ENCODE results near the gene RNF152. TPM values are rescaled to one million over a fixed set of nuclear protein-coding genes. Genes with fewer than 3 reads are reported as not detected.

The RNF152 gene
- total RNA-seq, 1 experiment from 2014 or later: 6.6 TPM

- in situ Hi-C loops (cut with HindIII; ENCODE audit: low pct_unique_long_range_greater_than_20kb, low sequenced_read_pairs): no loop called here
- DNase-seq (ENCODE audit: low read depth, low spot score): no peak
Measured at GRCh38 chr18:61865466-61866175, 27.2 kb downstream of the RNF152 start.

GRCh38 chr18:61861372-61861771 is 31.4 kb downstream of the RNF152 start:
- in situ Hi-C loops (cut with HindIII; ENCODE audit: low pct_unique_long_range_greater_than_20kb, low sequenced_read_pairs): no loop called here
- DNase-seq (ENCODE audit: low read depth, low spot score): no peak

GRCh38 chr18:61860302-61860701 is 32.5 kb downstream of the RNF152 start:
- no peak for DNase-seq (ENCODE audit: low read depth, low spot score)
- in situ Hi-C loops (cut with HindIII; ENCODE audit: low pct_unique_long_range_greater_than_20kb, low sequenced_read_pairs): no loop called here

DNA sequence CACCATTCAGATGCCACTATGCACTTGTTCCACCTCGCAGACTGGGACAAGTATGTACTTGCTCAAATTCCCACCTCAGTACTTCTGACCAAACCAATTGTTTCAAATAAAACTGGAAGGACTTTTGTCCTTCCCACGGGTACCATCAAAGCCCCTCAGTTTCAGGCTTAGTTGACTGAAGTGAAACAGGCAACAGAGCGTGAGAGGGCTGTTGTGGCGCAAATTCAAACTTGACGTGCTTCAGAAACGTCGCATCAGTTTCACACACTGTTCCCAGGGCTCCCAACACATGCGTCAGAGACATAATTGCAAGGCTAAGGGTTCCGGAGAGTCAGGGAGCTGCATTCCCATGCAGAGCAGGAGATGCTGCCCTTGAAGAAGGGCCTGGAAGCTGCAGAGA is 33.7 kb downstream of the RNF152 start:
- in situ Hi-C loops (cut with HindIII; ENCODE audit: low pct_unique_long_range_greater_than_20kb, low sequenced_read_pairs): no loop called here
- no peak for DNase-seq (ENCODE audit: low read depth, low spot score)

- in situ Hi-C loops (cut with HindIII; ENCODE audit: low pct_unique_long_range_greater_than_20kb, low sequenced_read_pairs): no loop called here
Measured at GRCh38 chr18:61856678-61857077, 36.1 kb downstream of the RNF152 start.

GRCh38 chr18:61855449-61856378 is 37.1 kb downstream of the RNF152 start:
- in situ Hi-C loops (cut with HindIII; ENCODE audit: low pct_unique_long_range_greater_than_20kb, low sequenced_read_pairs): no loop called here
- DNase-seq (ENCODE audit: low read depth, low spot score): no peak

More at GRCh38 chr18:61856678-61857077, 36.1 kb downstream of the RNF152 start:
- no peak for DNase-seq (ENCODE audit: low read depth, low spot score)

DNA sequence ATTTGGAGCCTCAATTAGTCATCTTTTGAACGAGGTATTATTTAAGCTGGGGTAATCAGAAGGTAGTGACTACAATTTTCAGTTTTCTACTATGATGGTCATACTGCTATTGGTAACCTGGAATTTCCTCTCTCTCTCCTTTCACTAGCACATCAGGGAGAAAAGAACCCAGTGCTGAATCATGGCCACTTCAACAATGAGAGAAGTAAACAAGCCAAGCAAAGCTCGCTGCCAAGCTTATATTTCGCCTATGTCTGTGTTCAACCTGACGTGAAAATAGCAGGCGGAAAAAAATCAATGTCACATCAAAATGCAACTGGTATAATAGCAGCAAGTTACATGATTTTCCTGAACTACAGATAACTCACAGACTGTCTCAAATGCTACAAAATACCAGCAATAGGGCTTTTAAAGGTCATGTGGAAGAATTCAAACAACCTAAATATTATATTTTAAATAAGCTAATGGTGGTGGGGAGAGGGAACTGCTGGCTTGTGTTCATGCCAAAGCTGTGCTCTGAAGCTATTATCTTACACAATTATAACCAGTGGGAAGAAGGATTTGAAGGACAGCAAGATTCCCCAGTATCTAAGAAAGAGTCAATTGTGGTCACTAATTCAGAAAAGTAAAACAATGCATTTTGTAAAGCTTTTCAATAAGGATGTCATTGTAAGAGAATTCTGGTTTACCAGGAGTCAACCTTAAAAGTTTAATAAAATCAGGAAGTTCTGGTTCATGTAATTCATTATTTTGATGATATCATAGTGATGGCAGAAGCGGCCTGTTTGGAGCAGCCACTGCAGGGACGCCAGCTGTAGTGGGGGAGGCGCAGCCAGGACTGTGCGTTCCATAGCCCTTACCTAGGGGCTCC is 38.0 kb downstream of the RNF152 start:
- no peak for DNase-seq (ENCODE audit: low read depth, low spot score)
- in situ Hi-C loops (cut with HindIII; ENCODE audit: low pct_unique_long_range_greater_than_20kb, low sequenced_read_pairs): no loop called here

- DNase-seq (ENCODE audit: low read depth, low spot score): no peak
- in situ Hi-C loops (cut with HindIII; ENCODE audit: low pct_unique_long_range_greater_than_20kb, low sequenced_read_pairs): no loop called here
Measured at GRCh38 chr18:61853855-61854254, 39.0 kb downstream of the RNF152 start.

- no peak for DNase-seq (ENCODE audit: low read depth, low spot score)
- in situ Hi-C loops (cut with HindIII; ENCODE audit: low pct_unique_long_range_greater_than_20kb, low sequenced_read_pairs): no loop called here
Measured at GRCh38 chr18:61852496-61852895, 40.3 kb downstream of the RNF152 start.

- in situ Hi-C loops (cut with HindIII; ENCODE audit: low pct_unique_long_range_greater_than_20kb, low sequenced_read_pairs): no loop called here
- DNase-seq (ENCODE audit: low read depth, low spot score): no peak
Measured at GRCh38 chr18:61851940-61852451, 40.8 kb downstream of the RNF152 start.

GRCh38 chr18:61851279-61851678 is 41.5 kb downstream of the RNF152 start:
- in situ Hi-C loops (cut with HindIII; ENCODE audit: low pct_unique_long_range_greater_than_20kb, low sequenced_read_pairs): no loop called here
- no peak for DNase-seq (ENCODE audit: low read depth, low spot score)

DNA sequence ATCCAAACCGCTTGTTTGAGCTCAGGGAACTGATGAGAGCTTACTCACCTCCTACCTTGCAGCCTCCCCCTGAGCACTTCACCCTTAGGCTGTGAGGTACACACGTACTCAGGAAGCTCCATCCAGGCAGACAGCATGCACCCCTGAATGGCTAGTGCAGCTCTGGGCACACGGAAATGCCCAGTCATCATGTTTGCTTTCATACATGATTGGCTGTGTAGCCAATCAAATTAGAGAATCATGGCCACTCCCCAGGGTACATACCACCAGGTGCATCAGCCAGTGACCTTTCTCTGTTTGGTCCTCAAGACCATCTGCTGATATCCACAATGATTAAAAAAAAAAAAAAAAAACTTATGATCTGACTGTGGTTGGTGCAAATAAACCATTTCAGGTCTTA is 42.1 kb downstream of the RNF152 start:
- in situ Hi-C loops (cut with HindIII; ENCODE audit: low pct_unique_long_range_greater_than_20kb, low sequenced_read_pairs): no loop called here
- no peak for DNase-seq (ENCODE audit: low read depth, low spot score)

- in situ Hi-C loops (cut with HindIII; ENCODE audit: low pct_unique_long_range_greater_than_20kb, low sequenced_read_pairs): no loop called here
Measured at GRCh38 chr18:61847164-61847791, 45.5 kb downstream of the RNF152 start.

DNA sequence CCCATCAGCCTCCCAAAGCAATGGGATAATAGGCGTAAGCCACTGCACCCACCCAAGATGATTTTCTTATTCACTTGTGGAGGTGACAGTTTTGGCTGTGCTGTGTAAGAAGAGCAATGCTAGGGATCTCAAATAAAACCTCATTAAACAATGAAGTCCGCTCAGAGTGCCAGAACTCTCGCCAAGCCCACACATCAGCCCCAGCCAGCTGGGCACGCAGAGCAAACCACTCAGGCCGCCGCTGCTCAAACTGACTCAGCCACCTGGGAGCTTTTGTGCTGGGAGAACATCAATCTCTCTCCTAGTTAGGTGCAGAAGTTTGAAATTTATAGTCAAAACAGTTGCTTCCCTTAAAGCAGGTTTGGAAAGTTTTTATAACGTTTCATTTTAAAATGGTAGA is 47.6 kb downstream of the RNF152 start:
- in situ Hi-C loops (cut with HindIII; ENCODE audit: low pct_unique_long_range_greater_than_20kb, low sequenced_read_pairs): no loop called here
- DNase-seq (ENCODE audit: low read depth, low spot score): no peak

More at GRCh38 chr18:61847164-61847791, 45.5 kb downstream of the RNF152 start:
- DNase-seq (ENCODE audit: low read depth, low spot score): no peak

- peak; percentile 90 for DNase-seq (ENCODE audit: low read depth, low spot score)
- in situ Hi-C loops (cut with HindIII; ENCODE audit: low pct_unique_long_range_greater_than_20kb, low sequenced_read_pairs): no loop called here
Measured at GRCh38 chr18:61844726-61845125, 48.1 kb downstream of the RNF152 start.

- in situ Hi-C loops (cut with HindIII; ENCODE audit: low pct_unique_long_range_greater_than_20kb, low sequenced_read_pairs): no loop called here
- peak; percentile 6 for DNase-seq (ENCODE audit: low read depth, low spot score)
Measured at GRCh38 chr18:61842146-61842545, 50.7 kb downstream of the RNF152 start.

- no peak for DNase-seq (ENCODE audit: low read depth, low spot score)
- in situ Hi-C loops (cut with HindIII; ENCODE audit: low pct_unique_long_range_greater_than_20kb, low sequenced_read_pairs): no loop called here
Measured at GRCh38 chr18:61841706-61842105, 51.1 kb downstream of the RNF152 start.
